H9 (cell line): Measurements from ENCODE around the gene RAB26. TPM values are rescaled to one million over a fixed set of nuclear protein-coding genes. Genes with fewer than 3 reads are reported as not detected.

Experiments
- DNase-seq: peaks from one replicate; pipeline ENCODE4 v3.0.0-alpha.2; 2017
- H2AFZ ChIP-seq: one replicate; pipeline ENCODE4 v1.6.1; 2013; ENCODE audit warnings: mild to moderate bottlenecking, low read length, control low read depth, moderate library complexity
- H2AK5ac ChIP-seq: 2 replicates; pipeline ENCODE4 v1.6.1; 2013; ENCODE audit warnings: low read length, control low read depth, mixed read lengths; ENCODE audit not compliant: insufficient read length
- H2BK120ac ChIP-seq: one replicate; pipeline ENCODE4 v1.6.1; 2013; ENCODE audit warnings: low read depth, mild to moderate bottlenecking, low read length, control low read depth, inconsistent platforms; ENCODE audit not compliant: poor library complexity, severe bottlenecking
- H2BK12ac ChIP-seq: 2 replicates; pipeline ENCODE4 v1.6.1; 2013; ENCODE audit warnings: low read length, control low read depth, mixed read lengths, low read depth; ENCODE audit not compliant: insufficient read length
- H2BK15ac ChIP-seq: 2 replicates; pipeline ENCODE4 v1.6.1; 2013; ENCODE audit warnings: low read depth, low read length, control low read depth
- H2BK20ac ChIP-seq: one replicate; pipeline ENCODE4 v1.6.1; 2013; ENCODE audit warnings: low read depth, mild to moderate bottlenecking, low read length, control low read depth, inconsistent platforms; ENCODE audit not compliant: poor library complexity, severe bottlenecking
- H2BK5ac ChIP-seq: 2 replicates; pipeline ENCODE4 v1.6.1; 2013; ENCODE audit warnings: low read length, control low read depth, mixed read lengths; ENCODE audit not compliant: insufficient read length
- H3K14ac ChIP-seq: 2 replicates; pipeline ENCODE4 v1.6.1; 2013; ENCODE audit warnings: low read length, control low read depth; ENCODE audit not compliant: insufficient read depth
- H3K18ac ChIP-seq: 2 replicates; pipeline ENCODE4 v1.6.1; 2013; ENCODE audit warnings: low read depth, mild to moderate bottlenecking, mixed read lengths, low read length, control low read depth; ENCODE audit not compliant: insufficient read length
- H3K23ac ChIP-seq: 2 replicates; pipeline ENCODE4 v1.6.1; 2013; ENCODE audit warnings: low read length, control low read depth, mixed read lengths, low read depth; ENCODE audit not compliant: insufficient read length
- H3K23me2 ChIP-seq: 2 replicates; pipeline ENCODE4 v1.6.1; 2013; ENCODE audit warnings: low read depth, mild to moderate bottlenecking, mixed read lengths, low read length, control low read depth; ENCODE audit not compliant: insufficient read length, poor library complexity, severe bottlenecking
- H3K27ac ChIP-seq: 2 replicates; pipeline ENCODE4 v1.5.1; 2013; ENCODE audit warnings: low read length, control low read depth, mixed read lengths, low read depth; ENCODE audit not compliant: insufficient read length
- H3K27me3 ChIP-seq: 2 replicates; pipeline ENCODE4 v1.6.1; 2013; ENCODE audit warnings: low read length, control low read depth, inconsistent platforms; ENCODE audit not compliant: insufficient read depth
- H3K4ac ChIP-seq: 2 replicates; pipeline ENCODE4 v1.6.1; 2013; ENCODE audit warnings: low read depth, mild to moderate bottlenecking, control low read depth, inconsistent platforms, low read length, moderate library complexity
- H3K4me1 ChIP-seq: 2 replicates; pipeline ENCODE4 v1.6.1; 2013; ENCODE audit warnings: low read length, control low read depth, inconsistent platforms; ENCODE audit not compliant: insufficient read depth
- H3K4me2 ChIP-seq: 2 replicates; pipeline ENCODE4 v1.6.1; 2013; ENCODE audit warnings: low read length, control low read depth, mixed read lengths; ENCODE audit not compliant: insufficient read length, insufficient read depth
- H3K56ac ChIP-seq: 2 replicates; pipeline ENCODE4 v1.6.1; 2013; ENCODE audit warnings: low read depth, mild to moderate bottlenecking, mixed read lengths, low read length, control low read depth; ENCODE audit not compliant: insufficient read length
- H3K79me1 ChIP-seq: 2 replicates; pipeline ENCODE4 v1.6.1; 2013; ENCODE audit warnings: low read depth, mild to moderate bottlenecking, moderate library complexity, low read length, control low read depth, inconsistent platforms; ENCODE audit not compliant: insufficient read depth, poor library complexity, severe bottlenecking
- H3K79me2 ChIP-seq: 2 replicates; pipeline ENCODE4 v1.6.1; 2013; ENCODE audit warnings: low read length, control low read depth, inconsistent platforms; ENCODE audit not compliant: insufficient read depth
- H3K9ac ChIP-seq: 2 replicates; pipeline ENCODE4 v1.6.1; 2013; ENCODE audit warnings: low read length, control low read depth, mixed read lengths; ENCODE audit not compliant: insufficient read length; ENCODE audit errors: extremely low read depth
- H3K9me3 ChIP-seq: one replicate; pipeline ENCODE4 v1.6.1; 2013; ENCODE audit warnings: low read depth, low read length, inconsistent platforms; ENCODE audit not compliant: control insufficient read depth
- H3T11ph ChIP-seq: one replicate; pipeline ENCODE4 v1.6.1; 2013; ENCODE audit warnings: mild to moderate bottlenecking, low read length, control low read depth, inconsistent platforms
- H4K20me1 ChIP-seq: one replicate; pipeline ENCODE4 v1.6.1; 2013; ENCODE audit not compliant: control insufficient read depth, insufficient read length, insufficient read depth
- H4K5ac ChIP-seq: 2 replicates; pipeline ENCODE4 v1.6.1; 2013; ENCODE audit warnings: low read depth, mild to moderate bottlenecking, mixed read lengths, low read length, control low read depth; ENCODE audit not compliant: insufficient read length
- H4K8ac ChIP-seq: replicated peaks from 2 replicates; pipeline ENCODE4 v1.6.1; 2013; ENCODE audit warnings: low read length, control low read depth, mixed read lengths, low read depth; ENCODE audit not compliant: insufficient read length
- H4K91ac ChIP-seq: 2 replicates; pipeline ENCODE4 v1.6.1; 2013; ENCODE audit warnings: low read depth, mild to moderate bottlenecking, moderate library complexity, mixed read lengths, low read length, control low read depth; ENCODE audit not compliant: insufficient read length
- H3K27ac Mint-ChIP-seq, 3 experiments: 2 replicates in 2 of 3; 3 replicates in 1 of 3; pipeline ENCODE4 v1.8.0; 2020 to 2021; ENCODE audit warnings: mixed read lengths in 3 of 3, mild to moderate bottlenecking in 1 of 3, moderate library complexity in 1 of 3
- H3K27me3 Mint-ChIP-seq: 2 replicates; pipeline ENCODE4 v1.8.0; 2021; ENCODE audit warnings: low read depth, mild to moderate bottlenecking, moderate library complexity, mixed read lengths
- H3K36me3 Mint-ChIP-seq, 3 experiments: 2 replicates in 2 of 3; 3 replicates in 1 of 3; pipeline ENCODE4 v1.8.0; 2020 to 2021; ENCODE audit warnings: low read depth in 3 of 3, mixed read lengths in 3 of 3; ENCODE audit not compliant: insufficient read depth in 1 of 3
- H3K4me1 Mint-ChIP-seq, 2 experiments: 2 replicates each; pipeline ENCODE4 v1.8.0; 2020; ENCODE audit warnings: mixed read lengths in 2 of 2
- H3K4me3 Mint-ChIP-seq, 2 experiments: 2 replicates in 1 of 2; 3 replicates in 1 of 2; pipeline ENCODE4 v1.8.0; 2020 to 2021; ENCODE audit warnings: mild to moderate bottlenecking in 2 of 2, mixed read lengths in 2 of 2, moderate library complexity in 1 of 2
- H3K9me3 Mint-ChIP-seq, 2 experiments: 2 replicates in 1 of 2; 3 replicates in 1 of 2; pipeline ENCODE4 v1.8.0; 2020; ENCODE audit warnings: mild to moderate bottlenecking in 2 of 2, mixed read lengths in 2 of 2, moderate library complexity in 1 of 2
- CTCF ChIP-seq: fragments of 200-600 bp; sonication (generic); conservative IDR thresholded peaks from 3 replicates; pipeline ENCODE4 v1.8.0; 2021; ENCODE audit warnings: antibody characterized with exemption, mild to moderate bottlenecking
- WGBS: extraction: QIAGEN DNeasy Blood & Tissue Kit; methylation state at CpG from one replicate; pipeline ENCODE4 v1.1.7; 2013; ENCODE audit warnings: missing lambda C conversion rate, low lambda C conversion rate, mixed read lengths; ENCODE audit not compliant: insufficient read length; ENCODE audit errors: extremely low coverage; 5-methylcytosine and 5-hydroxymethylcytosine counted together
- total RNA-seq: library from RNA; stranded (reverse); gene quantifications from 2 replicates; pipeline ENCODE4 v1.2.1, GENCODE V29; 2021

RAB26 gene
- total RNA-seq, 1 experiment from 2014 or later, result 2.4 TPM

DNA sequence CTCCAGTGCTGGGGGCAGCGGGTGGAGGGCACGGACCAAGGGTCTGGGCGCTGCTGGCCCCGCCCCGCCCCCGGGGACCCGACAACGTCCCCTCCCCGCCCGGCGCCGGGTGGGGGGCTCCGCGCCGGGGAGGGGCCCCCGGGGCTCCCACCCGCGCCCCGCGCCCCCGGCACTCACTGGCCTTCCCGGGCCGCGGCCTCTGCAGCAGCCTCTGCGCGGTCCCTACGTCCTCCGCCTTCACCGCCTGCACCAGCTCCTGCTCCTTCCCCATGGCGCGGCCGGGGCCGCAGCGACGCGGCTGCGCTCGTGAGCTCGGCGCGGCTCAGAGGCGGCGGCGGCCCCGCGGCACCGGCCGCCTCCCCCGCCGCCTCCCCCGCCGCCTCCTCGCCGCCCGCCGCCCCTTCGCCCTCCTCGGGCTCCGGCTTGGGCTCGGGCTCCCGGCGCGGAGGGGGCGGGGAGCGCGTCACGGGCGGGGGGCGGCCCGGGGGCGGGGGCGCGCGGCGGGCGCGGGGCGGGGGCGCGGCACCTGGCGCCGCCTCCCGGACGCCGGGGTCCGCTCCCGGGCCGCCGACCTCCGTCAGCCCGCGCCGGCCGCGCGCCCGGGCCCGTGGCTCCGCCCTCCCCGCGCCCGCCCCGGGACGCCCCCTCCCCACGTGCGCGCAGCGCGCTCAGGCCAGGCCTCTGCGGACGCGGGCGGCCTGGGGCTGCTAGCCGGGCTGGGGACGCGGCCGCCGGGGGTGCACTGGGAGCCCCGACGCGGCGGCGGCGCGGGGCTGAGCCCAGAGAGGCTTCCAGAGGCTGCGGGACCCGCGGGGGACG lies 47.9 kb downstream of the RAB26 start, which contains the start of gene CASKIN1:
Gene CASKIN1 (minus strand): TSS at position 444 of the 819 bp plus-strand sequence. CDS start 173 bp downstream, at position 271.
- Histone ChIP-seq H4K5ac (no peak within 1 kb of the TSS), H2BK20ac (no peak within 1 kb of the TSS), H3K23ac (no peak within 1 kb of the TSS), H3K56ac (no peak within 1 kb of the TSS), H3K4ac (no peak within 1 kb of the TSS), H4K8ac (no peak within 1 kb of the TSS), H3K9ac (no peak within 1 kb of the TSS), H4K20me1 (no peaks in the 10 kb centered on the region), H3K79me2 (no peaks in the 10 kb centered on the region), H3K14ac (no peak within 1 kb of the TSS), H2BK15ac (no peak within 1 kb of the TSS), H2BK120ac (no peak within 1 kb of the TSS), H3K9me3 (no peaks in the 10 kb centered on the region), H3K23me2 (peaks cover 7% of the 10 kb centered on the region), H3K79me1 (no peaks in the 10 kb centered on the region), H2BK5ac (no peak within 1 kb of the TSS), H3K4me2 (peak within 1 kb of the TSS; percentile 42), H3K27me3 (peaks cover 8% of the 10 kb centered on the region; the same call in 1 of the 2 replicates), H3K18ac (no peak within 1 kb of the TSS), H2AK5ac (no peak within 1 kb of the TSS), H3K4me1 (no peaks in the 10 kb centered on the region), H4K91ac (no peak within 1 kb of the TSS), H2BK12ac (no peak within 1 kb of the TSS), H2AFZ (no peak within 1 kb of the TSS), H3K27ac (no peak within 1 kb of the TSS), H3T11ph (no peak within 1 kb of the TSS)
- H3K27me3 Mint-ChIP-seq, result peaks cover 46% of the 10 kb centered on the region
- H3K27ac Mint-ChIP-seq, result no peak within 1 kb of the TSS
- WGBS, result no CpG with 5 or more reads among the region's 129 CpGs
- no peaks in the 10 kb centered on the region for H3K36me3 Mint-ChIP-seq
- peak within 1 kb of the TSS; percentile 58 to 83 for H3K4me3 Mint-ChIP-seq
- TF ChIP-seq CTCF, result no peak
- H3K4me1 Mint-ChIP-seq, result peaks cover 4% of the 10 kb centered on the region in 2 experiments; a peak in 1 of 4 replicates
- no peak for DNase-seq
- no peaks in the 10 kb centered on the region for H3K9me3 Mint-ChIP-seq
